Fibroblast of lung (primary cell): ENCODE results near the gene OR4C3.

Experiments used
- CTCF ChIP-seq, 2 donors: IDR thresholded peaks in 1 of 2; conservative IDR thresholded peaks in 1 of 2; 1 replicate in 1 of 2; 2 replicates in 1 of 2; pipeline ENCODE4 v1.5.1; 2011 to 2012; ENCODE audit warnings: low read length in 2 of 2, control low read depth in 1 of 2, inconsistent platforms in 1 of 2, low read depth in 1 of 2, mild to moderate bottlenecking in 1 of 2
- EZH2 ChIP-seq: IDR thresholded peaks from 2 replicates; pipeline ENCODE4 v1.5.1; 2012; ENCODE audit warnings: low read length, control low read depth, mild to moderate bottlenecking; ENCODE audit errors: missing control alignments

GRCh38 chr11:48341466-48341865 is 16.7 kb downstream of the OR4C3 start:
- no peak for TF ChIP-seq CTCF (conservative IDR thresholded peaks at IDR 0.05 in 1 of 2, IDR thresholded peaks at IDR 0.05 in 1 of 2; ENCODE audit: low read depth in 1 of 2, low read length in 2 of 2)
- TF ChIP-seq EZH2: no peak
